GM18861 (cell line): ENCODE data around the gene TYK2.
A peak's percentile ranks its signal among the peaks of the same experiment; 100 is the strongest.
"Not testable (repeated sequence)": the region's sequence is repeated elsewhere in the genome, so short reads cannot be mapped to it uniquely, and the experiment has no call there.

Experiments used
- ATAC-seq: cut with Tn5 transposase; IDR thresholded peaks from one replicate; pipeline ENCODE4 v1.9.1; 2021; ENCODE audit not compliant: unreplicated experiment

TYK2 gene

DNA sequence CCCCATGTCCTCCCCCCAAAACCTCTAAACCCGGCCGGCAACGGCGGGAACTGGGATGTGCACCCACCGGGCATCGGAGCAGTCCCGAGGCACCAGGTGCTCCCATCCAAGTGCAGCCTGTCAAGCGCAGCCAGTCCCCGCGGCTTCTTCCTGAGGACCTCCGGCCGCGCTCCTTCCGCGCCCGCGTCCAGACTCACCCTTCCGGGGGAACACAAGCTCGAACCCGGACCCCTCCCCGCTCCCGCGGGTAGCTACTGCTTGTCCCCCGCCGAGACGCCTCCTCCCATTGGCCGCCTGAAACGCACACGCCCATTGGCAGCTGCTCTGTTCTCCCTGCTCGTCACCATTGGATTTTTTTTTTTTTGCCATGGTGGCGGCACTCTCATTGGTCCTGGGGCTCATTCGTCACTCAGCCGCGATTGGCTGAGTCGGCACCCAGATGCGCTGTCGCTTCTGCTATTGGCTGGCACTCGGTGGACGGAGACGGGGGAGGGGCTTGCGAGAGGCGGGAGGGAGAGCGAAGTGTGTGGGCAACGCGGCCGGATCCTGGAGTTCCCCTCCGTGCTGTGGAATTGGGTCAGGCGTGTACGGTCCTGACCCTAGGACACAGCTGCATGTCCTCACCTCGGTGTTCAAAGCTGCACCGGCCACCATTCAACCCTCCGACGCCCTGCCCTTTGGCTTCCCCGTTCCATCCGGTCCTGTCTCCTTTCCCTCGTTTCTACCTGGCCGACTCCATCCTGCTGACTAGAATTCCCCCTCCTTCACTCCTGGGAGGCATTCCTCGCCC lies at the start of gene TYK2:
Gene TYK2, minus strand, starts transcription at position 260 of the 790 bp plus-strand sequence. CDS start 2,166 bp downstream, outside the sequence.
- ATAC-seq, result peak; percentile 87

DNA sequence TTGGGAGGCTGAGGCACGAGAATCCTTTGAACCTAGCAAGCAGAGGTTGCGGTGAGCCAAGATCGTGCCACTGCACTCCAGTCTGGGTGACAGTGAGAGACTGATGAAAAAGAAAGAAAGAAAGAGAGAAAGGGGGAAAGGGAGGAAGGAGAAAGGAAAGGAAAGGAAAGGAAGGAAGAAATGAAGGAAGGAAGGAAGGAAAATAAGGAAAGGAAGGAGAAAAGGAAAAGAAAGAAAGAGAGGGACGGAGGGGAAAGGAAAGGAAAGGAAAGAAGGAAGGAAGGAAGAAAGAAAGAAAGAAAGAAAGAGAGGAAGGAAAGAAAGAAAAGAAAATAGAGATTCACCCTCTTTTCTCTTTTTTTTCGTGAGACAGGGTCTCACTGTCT lies 48.6 kb upstream of the TYK2 start:
- ATAC-seq, result no peak

DNA sequence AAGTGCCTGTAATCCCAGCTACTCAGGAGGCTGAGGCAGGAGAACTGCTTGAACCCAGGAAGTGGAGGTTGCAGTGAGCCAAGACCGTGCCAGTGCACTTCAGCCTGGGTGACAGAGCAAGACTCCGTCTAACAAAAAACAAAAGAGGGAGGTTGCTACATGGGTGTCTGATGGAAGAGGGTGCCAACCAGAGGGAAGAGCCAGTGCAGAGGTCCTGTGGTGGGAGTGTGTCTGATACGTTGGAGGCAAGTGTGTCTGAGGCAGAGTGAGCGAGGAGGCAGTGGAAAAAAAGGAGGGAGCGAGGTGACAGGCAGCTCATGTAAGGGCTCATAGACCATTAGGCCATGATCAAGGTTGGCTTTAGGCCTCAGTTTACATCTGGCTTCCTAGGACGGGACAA lies 46.8 kb upstream of the TYK2 start:
- no peak for ATAC-seq

DNA sequence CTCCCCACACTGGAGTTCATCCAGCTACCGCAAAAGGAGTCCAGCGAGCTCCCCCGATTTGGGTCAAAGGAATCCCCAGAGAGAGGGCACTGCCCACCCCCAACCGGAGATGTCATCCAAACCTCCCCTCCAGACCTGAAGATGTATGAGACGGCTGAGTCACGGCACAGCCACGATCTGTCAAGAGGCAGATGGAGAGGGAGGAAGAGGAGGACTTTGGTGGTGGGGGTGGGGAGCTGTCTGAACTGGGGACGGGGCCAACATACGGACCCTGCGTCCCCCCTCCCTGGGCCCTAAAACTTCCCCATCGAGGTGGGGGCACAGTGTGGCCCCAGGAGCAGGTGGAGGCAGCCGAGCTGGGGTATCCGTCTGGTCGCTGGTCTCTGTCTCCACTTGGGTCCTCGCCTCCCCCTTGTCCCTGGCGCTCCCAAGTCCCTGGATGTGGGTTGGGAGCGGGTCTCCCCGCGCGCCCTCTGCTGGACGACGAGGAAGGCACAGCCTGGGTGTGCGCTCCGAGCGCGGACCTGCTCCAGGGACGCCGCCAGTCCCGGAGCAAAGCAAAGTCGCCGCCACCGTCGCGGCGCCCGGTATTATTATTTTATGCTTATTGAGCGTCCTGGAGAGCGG lies 43.8 kb upstream of the TYK2 start:
- no peak for ATAC-seq

DNA sequence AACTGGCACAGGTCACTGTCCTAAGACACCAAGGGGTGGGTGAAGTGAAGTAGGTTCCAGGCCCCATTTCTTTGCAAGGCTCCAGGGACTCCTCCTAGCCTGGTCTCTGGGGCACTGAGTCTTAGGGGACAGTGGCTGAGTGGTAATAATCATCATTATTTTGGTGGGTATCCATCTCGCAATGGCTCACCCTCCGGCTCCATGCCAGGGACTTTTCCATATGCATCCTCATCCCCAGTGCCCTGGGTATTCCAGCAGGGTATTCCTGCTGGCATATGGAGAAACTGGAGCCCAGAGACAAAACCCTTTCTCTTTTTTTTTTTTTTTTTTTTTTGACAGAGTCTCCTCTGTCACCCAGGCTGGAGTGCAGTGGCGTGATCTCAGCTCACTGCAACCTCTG lies 42.5 kb upstream of the TYK2 start:
- no peak for ATAC-seq

DNA sequence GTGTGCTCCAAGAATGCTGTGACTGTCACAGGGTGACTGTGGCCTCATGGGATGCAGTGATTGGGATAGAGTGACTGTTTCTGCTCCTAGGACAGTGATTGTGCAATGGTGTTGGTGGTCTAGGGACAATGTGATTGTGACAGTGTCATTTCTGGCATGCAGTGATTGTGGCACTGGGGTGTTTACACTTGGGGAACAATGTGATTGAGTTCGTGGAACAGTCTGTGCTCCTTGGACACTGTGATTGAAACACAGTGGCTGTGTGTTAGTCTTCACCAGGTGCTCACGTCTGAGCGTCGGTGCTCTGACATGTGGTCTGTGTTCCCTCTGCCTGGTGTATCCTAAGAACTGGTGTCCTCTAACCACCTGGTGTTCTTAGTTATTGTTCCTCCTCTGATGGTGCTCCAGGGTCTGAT lies 41.7 kb upstream of the TYK2 start:
- no peak for ATAC-seq

DNA sequence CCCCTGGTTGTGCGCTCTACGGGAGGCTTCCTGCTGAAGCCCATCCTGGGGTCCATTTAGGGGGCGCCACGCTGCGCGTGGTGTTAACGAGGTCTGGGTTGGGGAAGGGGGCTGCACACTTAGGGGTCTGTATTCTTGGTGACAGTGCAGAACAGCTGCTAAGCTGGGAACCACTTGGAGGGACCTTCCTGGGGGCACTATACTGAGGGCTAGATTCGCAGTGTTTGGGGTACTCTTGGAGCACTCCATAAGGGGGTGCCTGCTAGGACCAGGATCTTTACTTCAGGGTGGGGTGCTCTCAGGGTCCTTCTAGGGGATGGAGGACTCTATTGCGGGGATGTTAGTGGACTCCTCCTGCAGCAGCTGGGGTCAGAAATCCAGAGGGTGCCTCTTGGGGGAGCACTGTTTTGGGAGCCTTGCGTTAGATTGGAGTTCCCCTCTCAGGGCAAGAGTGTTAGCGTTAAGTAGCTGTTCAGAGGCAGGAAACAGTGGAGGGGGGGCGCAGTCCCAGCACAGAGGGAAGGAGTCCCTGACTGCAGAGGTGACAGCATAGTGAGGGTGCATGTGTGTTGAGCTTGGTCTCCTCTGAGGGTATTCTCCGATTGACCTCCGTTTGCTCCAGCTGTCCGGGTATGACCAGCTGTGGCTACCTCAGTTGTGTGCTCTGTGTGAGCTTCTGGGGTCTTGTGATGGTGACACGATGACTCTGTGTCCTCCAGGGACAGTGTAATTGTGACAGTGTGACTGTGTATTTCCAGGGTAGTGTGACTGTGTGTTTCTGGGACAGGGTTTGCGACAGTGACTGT lies 41.1 kb upstream of the TYK2 start:
- ATAC-seq, result no peak

DNA sequence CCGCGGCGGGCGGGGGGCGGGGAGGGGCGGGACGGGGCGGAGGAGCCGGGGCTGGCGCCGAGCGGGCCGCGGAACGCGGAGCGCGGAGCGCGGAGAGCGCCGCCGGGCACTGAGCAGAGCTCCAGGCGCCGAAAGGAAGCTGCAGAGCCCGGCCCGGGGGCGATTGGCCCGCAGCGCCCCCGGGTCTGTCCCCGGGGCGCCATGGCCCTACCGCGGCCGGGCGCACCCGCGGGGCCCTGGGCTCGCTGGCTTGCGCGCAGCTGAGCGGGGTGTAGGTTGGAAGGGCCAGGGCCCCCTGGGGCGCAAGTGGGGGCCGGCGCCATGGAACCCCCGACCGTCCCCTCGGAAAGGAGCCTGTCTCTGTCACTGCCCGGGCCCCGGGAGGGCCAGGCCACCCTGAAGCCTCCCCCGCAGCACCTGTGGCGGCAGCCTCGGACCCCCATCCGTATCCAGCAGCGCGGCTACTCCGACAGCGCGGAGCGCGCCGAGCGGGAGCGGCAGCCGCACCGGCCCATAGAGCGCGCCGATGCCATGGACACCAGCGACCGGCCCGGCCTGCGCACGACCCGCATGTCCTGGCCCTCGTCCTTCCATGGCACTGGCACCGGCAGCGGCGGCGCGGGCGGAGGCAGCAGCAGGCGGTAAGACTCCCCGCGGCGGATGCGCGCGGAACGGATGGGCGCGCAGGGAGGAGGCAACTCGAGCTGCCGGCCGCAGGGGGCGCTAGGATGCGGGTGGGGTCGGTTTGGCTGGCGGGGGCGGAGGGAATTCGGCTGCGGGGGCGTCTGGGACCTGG lies 40.3 kb upstream of the TYK2 start, which contains the start of gene PDE4A:
Gene PDE4A, plus strand, starts transcription at position 95 of the 796 bp plus-strand sequence. Its CDS starts 227 bp downstream, at position 322.
- no peak for ATAC-seq

DNA sequence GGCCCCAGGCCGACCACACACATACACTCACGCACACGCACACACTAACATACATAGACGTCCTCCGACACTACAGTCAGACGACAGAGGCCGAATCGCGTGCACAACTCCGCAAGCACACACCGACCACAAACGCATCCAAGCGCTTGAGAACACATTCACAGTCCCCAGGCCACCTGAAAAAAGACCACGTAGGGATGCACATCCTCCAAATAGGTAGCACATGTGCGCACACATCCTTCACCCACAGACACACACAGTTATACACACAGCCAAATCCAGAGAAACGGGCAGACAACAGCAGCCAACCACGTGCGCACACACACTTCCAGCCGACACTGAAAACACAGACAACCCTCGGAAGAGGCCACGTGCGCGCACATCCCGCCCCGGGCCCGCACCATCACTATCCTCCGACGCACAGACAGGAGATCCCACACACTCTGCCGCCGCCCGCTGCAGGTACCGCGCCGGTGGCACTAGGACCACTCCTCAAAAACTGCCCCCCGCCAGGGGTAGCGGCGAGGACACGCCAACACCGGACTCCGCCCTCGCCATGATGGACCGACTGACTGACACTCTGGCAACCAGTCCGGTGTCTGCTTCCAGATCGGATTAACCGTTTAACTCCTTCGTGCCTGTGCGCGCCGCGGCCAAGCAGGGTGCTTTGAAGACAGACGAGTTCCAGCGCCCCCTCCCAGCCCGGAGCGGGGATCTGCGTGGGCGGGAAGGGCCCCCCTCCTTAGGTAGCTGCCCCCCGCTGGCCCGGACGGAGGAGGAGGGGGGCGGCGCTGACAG lies 39.5 kb upstream of the TYK2 start:
- no peak for ATAC-seq

DNA sequence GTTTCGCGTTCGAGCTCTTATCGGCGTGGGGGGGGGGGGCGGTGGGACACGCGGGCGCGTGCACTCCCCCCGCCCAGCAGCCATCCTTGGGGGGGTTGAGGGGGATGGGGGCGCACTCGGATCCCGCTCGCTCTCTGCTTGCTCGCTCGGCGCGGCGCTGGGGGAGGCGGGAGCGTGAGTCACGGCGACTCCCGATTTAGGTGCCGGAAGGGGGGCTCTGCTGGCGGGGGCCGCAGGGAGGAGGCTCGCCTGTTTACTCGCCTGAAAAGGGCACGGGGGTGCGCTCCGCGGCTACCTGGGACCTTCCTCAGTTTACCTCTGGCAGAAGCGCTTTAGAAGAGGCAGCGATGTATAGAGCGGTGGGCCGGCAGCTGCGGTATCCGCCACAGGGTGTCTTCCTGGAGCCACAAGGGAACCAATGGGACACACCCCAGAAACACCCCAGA lies 38.9 kb upstream of the TYK2 start:
- no peak for ATAC-seq

DNA sequence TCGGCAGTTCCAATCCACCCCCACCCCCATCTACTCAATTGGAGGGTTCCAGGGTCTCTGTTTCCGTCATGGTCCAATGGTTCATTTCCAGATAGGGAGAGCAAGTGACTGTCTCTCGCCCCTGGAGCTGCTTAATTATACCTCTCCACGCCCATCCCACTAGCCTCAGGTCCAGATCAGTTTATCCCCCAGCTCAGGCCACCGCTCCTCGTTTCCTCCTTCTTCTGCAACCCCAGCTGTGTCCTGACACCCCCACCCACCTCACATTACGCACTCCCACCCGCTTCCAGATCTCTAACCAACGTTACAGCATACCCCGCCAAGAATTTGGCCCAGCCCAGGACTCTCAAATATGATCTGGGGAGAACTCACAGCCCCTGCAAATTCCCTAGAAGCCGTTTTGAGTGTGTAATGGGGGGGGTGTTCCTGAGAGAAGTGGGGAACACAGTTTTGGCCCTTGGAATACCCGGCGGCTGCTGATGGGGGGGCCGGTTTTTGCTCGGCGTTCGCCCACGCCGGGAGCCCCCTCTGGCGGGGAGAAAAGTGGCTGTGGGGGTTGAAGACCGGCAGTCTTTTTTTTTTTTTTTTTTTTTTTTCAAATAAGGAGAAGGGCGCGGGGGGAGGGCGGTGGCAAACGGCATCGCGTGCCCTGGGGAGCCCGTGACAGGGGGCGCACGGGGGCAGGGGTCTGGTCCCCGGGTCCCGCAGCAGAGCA lies 38.3 kb upstream of the TYK2 start:
- no peak for ATAC-seq

DNA sequence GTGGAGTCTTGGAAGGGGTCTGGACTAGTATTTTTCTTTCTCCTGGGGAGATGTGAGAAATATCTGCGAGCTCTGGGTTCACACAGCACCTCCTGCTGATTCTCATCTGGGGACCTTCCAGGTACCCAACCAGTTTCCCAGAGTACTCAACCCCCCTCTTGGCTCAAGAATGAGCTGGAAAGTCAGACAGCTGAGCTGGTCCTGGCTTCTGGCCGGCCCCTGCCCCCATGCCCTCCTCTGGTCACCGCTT lies 37.8 kb upstream of the TYK2 start:
- ATAC-seq, result no peak

DNA sequence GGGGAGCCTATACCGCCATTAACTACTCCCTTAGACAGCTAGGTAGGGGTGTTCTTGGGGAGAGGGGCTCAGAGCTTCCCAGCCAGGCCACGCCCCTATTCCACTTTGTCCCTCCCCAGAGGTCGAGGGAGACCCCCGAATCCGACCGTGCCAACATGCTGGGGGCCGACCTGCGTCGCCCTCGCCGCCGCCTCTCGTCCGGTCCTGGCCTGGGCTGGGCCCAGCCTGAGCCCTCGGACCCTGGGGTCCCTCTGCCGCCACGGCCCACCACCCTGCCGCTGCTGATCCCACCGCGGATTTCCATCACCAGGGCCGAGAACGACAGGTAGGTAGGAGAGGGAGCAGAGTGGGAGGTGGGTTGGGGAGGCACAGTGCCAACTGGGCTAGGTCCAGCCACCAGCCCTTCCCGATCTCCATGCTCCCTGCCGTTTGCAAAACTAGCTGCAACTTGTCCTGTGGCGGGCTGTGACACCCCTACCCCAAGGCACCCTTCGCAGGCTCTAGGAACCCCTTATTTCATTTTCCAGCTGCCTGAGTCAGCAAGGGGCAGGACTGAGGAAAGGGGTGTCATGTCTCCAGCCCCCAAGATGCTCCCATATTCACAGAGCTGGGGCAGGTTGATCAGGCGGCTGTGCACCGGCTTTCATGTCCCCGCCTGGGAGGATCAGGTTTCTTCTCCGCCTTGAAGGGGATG lies 37.3 kb upstream of the TYK2 start:
- no peak for ATAC-seq

DNA sequence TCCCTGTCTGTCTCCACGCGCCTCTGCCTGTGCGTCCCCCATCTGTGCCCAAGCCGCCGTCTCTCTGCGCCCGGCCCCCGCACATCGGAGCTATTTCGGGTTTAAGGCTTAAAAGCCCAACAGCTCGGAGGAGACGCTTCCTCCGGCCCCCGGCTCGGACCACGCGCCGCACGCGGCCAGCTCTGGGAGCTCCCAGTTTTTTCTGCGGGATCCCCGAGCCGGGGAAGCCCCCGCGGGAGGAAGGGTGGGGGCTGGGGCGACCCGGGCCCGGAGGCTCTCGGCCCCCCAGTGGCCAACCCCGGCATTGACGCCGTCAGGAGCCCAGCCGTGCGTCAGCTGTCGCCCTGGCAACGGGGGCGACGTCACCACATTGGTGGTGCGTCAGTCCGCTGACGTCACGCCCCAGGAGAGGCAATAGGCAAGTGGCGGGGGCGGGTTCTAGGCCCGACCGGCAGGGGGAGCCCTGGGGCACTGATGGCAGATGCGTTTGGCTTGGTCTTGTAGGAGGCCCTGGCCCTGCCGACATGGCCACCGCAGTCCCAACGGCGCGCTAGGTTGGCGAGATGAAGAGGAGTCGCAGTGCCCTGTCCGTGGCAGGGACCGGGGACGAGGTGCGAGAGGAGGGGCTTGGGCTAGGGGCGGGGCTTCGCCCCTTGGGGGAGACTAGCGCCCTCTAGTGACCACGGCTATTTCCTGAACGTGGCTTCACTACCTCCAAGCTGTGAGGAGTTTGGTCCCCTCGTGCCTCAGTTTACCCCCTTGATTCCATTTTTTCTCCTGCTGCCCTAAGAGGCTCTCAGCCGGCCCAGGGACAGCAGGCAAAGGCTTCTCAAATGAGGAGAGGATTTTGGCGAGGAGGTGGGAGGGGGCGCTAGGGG lies 36.2 kb upstream of the TYK2 start:
- ATAC-seq, result peak; percentile 44

DNA sequence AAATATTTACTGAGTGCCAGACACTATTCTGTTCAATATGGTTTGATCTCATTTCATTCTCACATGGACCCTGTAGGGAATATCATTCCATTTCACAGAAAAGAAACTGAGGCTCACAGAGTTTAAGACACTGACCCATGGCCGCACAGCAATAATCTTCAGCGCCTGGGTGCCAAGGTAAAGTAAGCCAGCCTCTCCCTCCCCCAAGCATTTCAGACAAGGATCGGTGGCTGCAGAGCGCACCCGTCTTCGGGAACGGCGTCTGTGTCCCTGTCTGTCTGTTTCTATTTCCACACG lies 35.7 kb upstream of the TYK2 start:
- no peak for ATAC-seq

DNA sequence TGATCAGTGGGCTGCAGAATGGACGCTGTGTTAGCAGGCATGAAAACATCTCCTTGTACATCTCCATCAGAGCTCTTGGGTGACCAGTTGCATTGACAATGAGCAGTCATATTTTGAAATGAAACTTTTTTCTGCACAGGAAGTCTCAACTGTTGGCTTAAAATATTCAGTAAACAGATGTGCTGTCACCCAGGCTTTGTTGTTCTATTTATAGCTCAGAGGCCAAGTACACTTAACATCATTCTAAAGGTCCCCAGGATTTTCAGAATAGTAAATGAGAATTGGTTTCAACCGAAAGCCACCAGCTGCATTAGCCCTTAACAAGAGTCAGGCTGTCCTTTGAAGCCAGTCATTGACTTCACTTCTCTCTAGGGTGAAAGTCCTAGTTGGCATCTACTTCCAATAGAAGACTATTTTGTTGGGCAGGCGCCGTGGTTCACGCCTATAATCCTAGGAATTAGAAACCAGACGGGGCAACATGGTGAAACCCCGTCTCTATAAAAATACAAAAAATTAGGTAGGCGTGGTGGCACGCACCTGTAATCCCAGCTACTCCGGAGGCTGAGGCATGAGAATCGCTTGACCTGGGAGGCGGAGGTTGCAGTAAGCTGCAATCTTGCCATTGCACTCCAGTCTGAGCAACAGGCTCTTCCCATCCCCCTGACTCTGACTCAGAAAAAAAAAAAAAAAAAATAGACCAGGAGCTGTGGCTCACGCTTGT lies 32.0 kb upstream of the TYK2 start:
- ATAC-seq, result peak; percentile 51

DNA sequence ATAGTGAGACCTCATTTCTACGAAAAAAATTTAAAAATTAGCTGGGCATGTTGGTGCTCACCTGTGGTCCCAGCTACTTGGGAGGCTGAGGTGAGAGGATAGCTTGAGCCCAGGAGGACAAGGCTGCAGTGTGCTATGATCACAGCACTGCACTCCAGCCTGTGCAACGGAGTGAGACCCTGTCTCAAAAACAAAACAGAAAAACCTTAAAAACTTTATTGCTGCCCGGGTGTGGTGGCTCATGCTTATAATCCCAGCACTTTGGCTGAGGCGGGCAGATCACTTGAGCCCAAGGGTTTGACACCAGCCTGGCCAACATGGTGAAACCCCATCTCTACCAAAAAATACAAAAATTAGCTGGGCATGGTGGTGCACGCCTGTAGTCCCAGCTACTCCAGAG lies 30.9 kb upstream of the TYK2 start:
- not testable (repeated sequence) for ATAC-seq
